ENCODE results near the gene NRIP1.

NRIP1 gene

GRCh38 chr21:15078180-15078579, 13.4 kb upstream of the NRIP1 start:
- no CpG with 5 or more reads among the region's 2 CpGs for WGBS (ENCODE audit: extremely low coverage, insufficient coverage, low lambda C conversion rate)
- no peak overlapping the region for H2BK120ac ChIP-seq (ENCODE audit: low read depth, low read length)

GRCh38 chr21:15077529-15078145, 12.8 kb upstream of the NRIP1 start:
- Histone ChIP-seq H3K27me3 (ENCODE audit: insufficient read depth, low read length, poor library complexity) (no peaks in the 10 kb centered on the region), H2AK5ac (ENCODE audit: low read length) (no peak overlapping the region), H3K23ac (ENCODE audit: low read length) (no peak overlapping the region), H4K8ac (ENCODE audit: low read depth, low read length) (no peak overlapping the region), H3K4me3 (ENCODE audit: low read length) (no peak overlapping the region), H3K27ac (ENCODE audit: low read depth, low read length) (no peak overlapping the region), H3K4ac (ENCODE audit: low read depth, low read length) (no peak overlapping the region), H2BK120ac (ENCODE audit: low read depth, low read length) (no peak overlapping the region), H3K9ac (ENCODE audit: low read length) (no peak overlapping the region), H4K5ac (ENCODE audit: low read length) (no peak overlapping the region), H3K18ac (ENCODE audit: low read length) (no peak overlapping the region), H3K79me1 (ENCODE audit: low read length) (no peaks in the 10 kb centered on the region), H2BK15ac (replicated peaks; ENCODE audit: low read depth) (no peak overlapping the region), H3K36me3 (ENCODE audit: control insufficient read depth, insufficient read depth, low read length) (no peaks in the 10 kb centered on the region), H3K56ac (ENCODE audit: low read length) (no peak overlapping the region), H3K79me2 (ENCODE audit: control insufficient read depth, insufficient read depth, low read length) (no peaks in the 10 kb centered on the region), H3K4me1 (ENCODE audit: control insufficient read depth, low read depth, low read length) (no peaks in the 10 kb centered on the region), H2BK5ac (ENCODE audit: low read length) (no peak overlapping the region), H3K4me2 (ENCODE audit: low read length) (no peak overlapping the region)
- DNase-seq, result no peak
- WGBS (ENCODE audit: extremely low coverage, insufficient coverage, low lambda C conversion rate), result no CpG with 5 or more reads among the region's 4 CpGs

More at GRCh38 chr21:15078180-15078579, 13.4 kb upstream of the NRIP1 start:
- Histone ChIP-seq H3K9ac (ENCODE audit: low read length) (no peak overlapping the region), H3K4me2 (ENCODE audit: low read length) (no peak overlapping the region), H4K8ac (ENCODE audit: low read depth, low read length) (no peak overlapping the region), H3K27me3 (ENCODE audit: insufficient read depth, low read length, poor library complexity) (no peaks in the 10 kb centered on the region), H3K79me1 (ENCODE audit: low read length) (no peaks in the 10 kb centered on the region), H3K23ac (ENCODE audit: low read length) (no peak overlapping the region), H3K4ac (ENCODE audit: low read depth, low read length) (no peak overlapping the region), H3K56ac (ENCODE audit: low read length) (no peak overlapping the region), H2BK5ac (ENCODE audit: low read length) (no peak overlapping the region), H4K5ac (ENCODE audit: low read length) (no peak overlapping the region), H3K36me3 (ENCODE audit: control insufficient read depth, insufficient read depth, low read length) (no peaks in the 10 kb centered on the region), H2BK15ac (replicated peaks; ENCODE audit: low read depth) (no peak overlapping the region), H2AK5ac (ENCODE audit: low read length) (no peak overlapping the region), H3K79me2 (ENCODE audit: control insufficient read depth, insufficient read depth, low read length) (no peaks in the 10 kb centered on the region), H3K27ac (ENCODE audit: low read depth, low read length) (no peak overlapping the region), H3K18ac (ENCODE audit: low read length) (no peak overlapping the region), H3K4me3 (ENCODE audit: low read length) (no peak overlapping the region), H3K4me1 (ENCODE audit: control insufficient read depth, low read depth, low read length) (no peaks in the 10 kb centered on the region)
- no peak for DNase-seq

- Histone ChIP-seq H3K27me3 (ENCODE audit: insufficient read depth, low read length, poor library complexity) (no peaks in the 10 kb centered on the region), H3K9ac (ENCODE audit: low read length) (no peak overlapping the region), H3K4me3 (ENCODE audit: low read length) (no peak overlapping the region), H4K5ac (ENCODE audit: low read length) (no peak overlapping the region), H2BK5ac (ENCODE audit: low read length) (no peak overlapping the region), H3K79me2 (ENCODE audit: control insufficient read depth, insufficient read depth, low read length) (no peaks in the 10 kb centered on the region), H2BK15ac (replicated peaks; ENCODE audit: low read depth) (no peak overlapping the region), H3K79me1 (ENCODE audit: low read length) (no peaks in the 10 kb centered on the region), H3K18ac (ENCODE audit: low read length) (no peak overlapping the region), H2AK5ac (ENCODE audit: low read length) (no peak overlapping the region), H3K56ac (ENCODE audit: low read length) (no peak overlapping the region), H3K4ac (ENCODE audit: low read depth, low read length) (no peak overlapping the region), H3K23ac (ENCODE audit: low read length) (no peak overlapping the region), H3K4me2 (ENCODE audit: low read length) (no peak overlapping the region), H3K27ac (ENCODE audit: low read depth, low read length) (no peak overlapping the region), H2BK120ac (ENCODE audit: low read depth, low read length) (no peak overlapping the region), H4K8ac (ENCODE audit: low read depth, low read length) (no peak overlapping the region), H3K36me3 (ENCODE audit: control insufficient read depth, insufficient read depth, low read length) (no peaks in the 10 kb centered on the region), H3K4me1 (ENCODE audit: control insufficient read depth, low read depth, low read length) (no peaks in the 10 kb centered on the region)
- no peak for DNase-seq
- no CpG with 5 or more reads among the region's 2 CpGs for whole genome bisulfite sequencing (ENCODE audit: extremely low coverage, insufficient coverage, low lambda C conversion rate)
Measured at GRCh38 chr21:15076730-15077129, 11.9 kb upstream of the NRIP1 start.

- Histone ChIP-seq H3K23ac (ENCODE audit: low read length) (no peak overlapping the region), H3K4ac (ENCODE audit: low read depth, low read length) (no peak overlapping the region), H3K4me3 (ENCODE audit: low read length) (no peak overlapping the region), H3K9ac (ENCODE audit: low read length) (no peak overlapping the region), H3K4me1 (ENCODE audit: control insufficient read depth, low read depth, low read length) (no peaks in the 10 kb centered on the region), H3K36me3 (ENCODE audit: control insufficient read depth, insufficient read depth, low read length) (no peaks in the 10 kb centered on the region), H3K27ac (ENCODE audit: low read depth, low read length) (no peak overlapping the region), H2BK15ac (replicated peaks; ENCODE audit: low read depth) (no peak overlapping the region), H2AK5ac (ENCODE audit: low read length) (no peak overlapping the region), H2BK5ac (ENCODE audit: low read length) (no peak overlapping the region), H4K8ac (ENCODE audit: low read depth, low read length) (no peak overlapping the region), H3K18ac (ENCODE audit: low read length) (no peak overlapping the region), H3K27me3 (ENCODE audit: insufficient read depth, low read length, poor library complexity) (no peaks in the 10 kb centered on the region), H2BK120ac (ENCODE audit: low read depth, low read length) (no peak overlapping the region), H3K4me2 (ENCODE audit: low read length) (no peak overlapping the region), H4K5ac (ENCODE audit: low read length) (no peak overlapping the region), H3K56ac (ENCODE audit: low read length) (no peak overlapping the region), H3K79me2 (ENCODE audit: control insufficient read depth, insufficient read depth, low read length) (no peaks in the 10 kb centered on the region), H3K79me1 (ENCODE audit: low read length) (no peaks in the 10 kb centered on the region)
- WGBS (ENCODE audit: extremely low coverage, insufficient coverage, low lambda C conversion rate), result no CpG with 5 or more reads among the region's 6 CpGs
- DNase-seq, result peak; percentile 67
Measured at GRCh38 chr21:15071009-15071408, 6.2 kb upstream of the NRIP1 start.

GRCh38 chr21:15066123-15066575, 1.3 kb upstream of the NRIP1 start:
- Histone ChIP-seq H3K27ac (ENCODE audit: low read depth, low read length) (no peak overlapping the region), H2BK15ac (replicated peaks; ENCODE audit: low read depth) (no peak overlapping the region), H3K9ac (ENCODE audit: low read length) (peak overlapping the region; percentile 74), H3K23ac (ENCODE audit: low read length) (no peak overlapping the region), H2BK120ac (ENCODE audit: low read depth, low read length) (no peak overlapping the region), H3K56ac (ENCODE audit: low read length) (peak overlapping the region; percentile 61), H3K4me1 (ENCODE audit: control insufficient read depth, low read depth, low read length) (peaks cover 2% of the 10 kb centered on the region), H3K79me1 (ENCODE audit: low read length) (no peaks in the 10 kb centered on the region), H3K4ac (ENCODE audit: low read depth, low read length) (no peak overlapping the region), H2AK5ac (ENCODE audit: low read length) (no peak overlapping the region), H2BK5ac (ENCODE audit: low read length) (no peak overlapping the region), H3K18ac (ENCODE audit: low read length) (no peak overlapping the region), H3K27me3 (ENCODE audit: insufficient read depth, low read length, poor library complexity) (no peaks in the 10 kb centered on the region), H3K4me2 (ENCODE audit: low read length) (peak overlapping the region; percentile 33), H3K79me2 (ENCODE audit: control insufficient read depth, insufficient read depth, low read length) (peaks cover 22% of the 10 kb centered on the region), H4K8ac (ENCODE audit: low read depth, low read length) (no peak overlapping the region), H3K4me3 (ENCODE audit: low read length) (no peak overlapping the region), H4K5ac (ENCODE audit: low read length) (no peak overlapping the region), H3K36me3 (ENCODE audit: control insufficient read depth, insufficient read depth, low read length) (no peaks in the 10 kb centered on the region)
- no peak for DNase-seq
- no CpG with 5 or more reads among the region's 8 CpGs for WGBS (ENCODE audit: extremely low coverage, insufficient coverage, low lambda C conversion rate)
